ENCODE measurements around the gene MACROD2.
"Not testable (repeated sequence)": the region's sequence is repeated elsewhere in the genome, so short reads cannot be mapped to it uniquely, and the experiment has no call there.

The MACROD2 gene

GRCh38 chr20:14979453-14979986 is 984.2 kb downstream of the MACROD2 start:
- H3K27ac ChIP-seq, result peak overlapping the region; percentile 19
- no peak for TF ChIP-seq ZFX (IDR thresholded peaks at IDR 0.05; ENCODE audit: borderline replicate concordance)

- H3K27ac ChIP-seq, result not testable (repeated sequence)
Observed at GRCh38 chr20:14981486-14981885, 986.2 kb downstream of the MACROD2 start.

GRCh38 chr20:14982324-14982723 is 987.0 kb downstream of the MACROD2 start:
- not testable (repeated sequence) for H3K27ac ChIP-seq

- no peak for TF ChIP-seq ZFX (IDR thresholded peaks at IDR 0.05; ENCODE audit: borderline replicate concordance)
- no peak for TF ChIP-seq CTCF (IDR thresholded peaks at IDR 0.05)
- no peak overlapping the region; the same call in 1 of the 2 replicates for H3K27ac ChIP-seq
Observed at GRCh38 chr20:14984305-14984704, 989.0 kb downstream of the MACROD2 start.

- TF ChIP-seq CTCF (IDR thresholded peaks at IDR 0.05) (no peak), ZFX (IDR thresholded peaks at IDR 0.05; ENCODE audit: borderline replicate concordance) (no peak)
- peak overlapping the region; percentile 85 for H3K27ac ChIP-seq
Observed at GRCh38 chr20:14984768-14985622, 989.7 kb downstream of the MACROD2 start.

GRCh38 chr20:14986026-14986655 is 990.8 kb downstream of the MACROD2 start:
- TF ChIP-seq CTCF (IDR thresholded peaks at IDR 0.05) (no peak), ZFX (IDR thresholded peaks at IDR 0.05; ENCODE audit: borderline replicate concordance) (no peak)
- H3K27ac ChIP-seq, result peak overlapping the region; percentile 85

GRCh38 chr20:14986656-14987055 is 991.3 kb downstream of the MACROD2 start:
- no peak for TF ChIP-seq ZFX (IDR thresholded peaks at IDR 0.05; ENCODE audit: borderline replicate concordance)
- TF ChIP-seq CTCF (IDR thresholded peaks at IDR 0.05), result no peak

GRCh38 chr20:14989535-14990290 is 994.4 kb downstream of the MACROD2 start:
- H3K27ac ChIP-seq, result no peak overlapping the region
- TF ChIP-seq ZFX (IDR thresholded peaks at IDR 0.05; ENCODE audit: borderline replicate concordance) (no peak), CTCF (IDR thresholded peaks at IDR 0.05) (no peak)

More at GRCh38 chr20:14986656-14987055, 991.3 kb downstream of the MACROD2 start:
- H3K27ac ChIP-seq, result peak overlapping the region; percentile 85
